H9 (cell line): ENCODE measurements around the gene SBK1. TPM values are rescaled to one million over a fixed set of nuclear protein-coding genes. Genes with fewer than 3 reads are reported as not detected.
A peak's percentile ranks its signal among the peaks of the same experiment; 100 is the strongest.

Experiments
- DNase-seq: peaks from one replicate; pipeline ENCODE4 v3.0.0-alpha.2; 2017
- H2AFZ ChIP-seq: one replicate; pipeline ENCODE4 v1.6.1; 2013; ENCODE audit warnings: mild to moderate bottlenecking, low read length, control low read depth, moderate library complexity
- H2AK5ac ChIP-seq: 2 replicates; pipeline ENCODE4 v1.6.1; 2013; ENCODE audit warnings: low read length, control low read depth, mixed read lengths; ENCODE audit not compliant: insufficient read length
- H2BK120ac ChIP-seq: one replicate; pipeline ENCODE4 v1.6.1; 2013; ENCODE audit warnings: low read depth, mild to moderate bottlenecking, low read length, control low read depth, inconsistent platforms; ENCODE audit not compliant: poor library complexity, severe bottlenecking
- H2BK12ac ChIP-seq: 2 replicates; pipeline ENCODE4 v1.6.1; 2013; ENCODE audit warnings: low read length, control low read depth, mixed read lengths, low read depth; ENCODE audit not compliant: insufficient read length
- H2BK15ac ChIP-seq: 2 replicates; pipeline ENCODE4 v1.6.1; 2013; ENCODE audit warnings: low read depth, low read length, control low read depth
- H2BK20ac ChIP-seq: one replicate; pipeline ENCODE4 v1.6.1; 2013; ENCODE audit warnings: low read depth, mild to moderate bottlenecking, low read length, control low read depth, inconsistent platforms; ENCODE audit not compliant: poor library complexity, severe bottlenecking
- H2BK5ac ChIP-seq: 2 replicates; pipeline ENCODE4 v1.6.1; 2013; ENCODE audit warnings: low read length, control low read depth, mixed read lengths; ENCODE audit not compliant: insufficient read length
- H3K14ac ChIP-seq: 2 replicates; pipeline ENCODE4 v1.6.1; 2013; ENCODE audit warnings: low read length, control low read depth; ENCODE audit not compliant: insufficient read depth
- H3K18ac ChIP-seq: 2 replicates; pipeline ENCODE4 v1.6.1; 2013; ENCODE audit warnings: low read depth, mild to moderate bottlenecking, mixed read lengths, low read length, control low read depth; ENCODE audit not compliant: insufficient read length
- H3K23ac ChIP-seq: 2 replicates; pipeline ENCODE4 v1.6.1; 2013; ENCODE audit warnings: low read length, control low read depth, mixed read lengths, low read depth; ENCODE audit not compliant: insufficient read length
- H3K23me2 ChIP-seq: 2 replicates; pipeline ENCODE4 v1.6.1; 2013; ENCODE audit warnings: low read depth, mild to moderate bottlenecking, mixed read lengths, low read length, control low read depth; ENCODE audit not compliant: insufficient read length, poor library complexity, severe bottlenecking
- H3K27ac ChIP-seq: 2 replicates; pipeline ENCODE4 v1.5.1; 2013; ENCODE audit warnings: low read length, control low read depth, mixed read lengths, low read depth; ENCODE audit not compliant: insufficient read length
- H3K27me3 ChIP-seq: 2 replicates; pipeline ENCODE4 v1.6.1; 2013; ENCODE audit warnings: low read length, control low read depth, inconsistent platforms; ENCODE audit not compliant: insufficient read depth
- H3K4ac ChIP-seq: 2 replicates; pipeline ENCODE4 v1.6.1; 2013; ENCODE audit warnings: low read depth, mild to moderate bottlenecking, control low read depth, inconsistent platforms, low read length, moderate library complexity
- H3K4me1 ChIP-seq: 2 replicates; pipeline ENCODE4 v1.6.1; 2013; ENCODE audit warnings: low read length, control low read depth, inconsistent platforms; ENCODE audit not compliant: insufficient read depth
- H3K4me2 ChIP-seq: 2 replicates; pipeline ENCODE4 v1.6.1; 2013; ENCODE audit warnings: low read length, control low read depth, mixed read lengths; ENCODE audit not compliant: insufficient read length, insufficient read depth
- H3K56ac ChIP-seq: 2 replicates; pipeline ENCODE4 v1.6.1; 2013; ENCODE audit warnings: low read depth, mild to moderate bottlenecking, mixed read lengths, low read length, control low read depth; ENCODE audit not compliant: insufficient read length
- H3K79me1 ChIP-seq: 2 replicates; pipeline ENCODE4 v1.6.1; 2013; ENCODE audit warnings: low read depth, mild to moderate bottlenecking, moderate library complexity, low read length, control low read depth, inconsistent platforms; ENCODE audit not compliant: insufficient read depth, poor library complexity, severe bottlenecking
- H3K79me2 ChIP-seq: 2 replicates; pipeline ENCODE4 v1.6.1; 2013; ENCODE audit warnings: low read length, control low read depth, inconsistent platforms; ENCODE audit not compliant: insufficient read depth
- H3K9ac ChIP-seq: 2 replicates; pipeline ENCODE4 v1.6.1; 2013; ENCODE audit warnings: low read length, control low read depth, mixed read lengths; ENCODE audit not compliant: insufficient read length; ENCODE audit errors: extremely low read depth
- H3K9me3 ChIP-seq: one replicate; pipeline ENCODE4 v1.6.1; 2013; ENCODE audit warnings: low read depth, low read length, inconsistent platforms; ENCODE audit not compliant: control insufficient read depth
- H3T11ph ChIP-seq: one replicate; pipeline ENCODE4 v1.6.1; 2013; ENCODE audit warnings: mild to moderate bottlenecking, low read length, control low read depth, inconsistent platforms
- H4K20me1 ChIP-seq: one replicate; pipeline ENCODE4 v1.6.1; 2013; ENCODE audit not compliant: control insufficient read depth, insufficient read length, insufficient read depth
- H4K5ac ChIP-seq: 2 replicates; pipeline ENCODE4 v1.6.1; 2013; ENCODE audit warnings: low read depth, mild to moderate bottlenecking, mixed read lengths, low read length, control low read depth; ENCODE audit not compliant: insufficient read length
- H4K8ac ChIP-seq: replicated peaks from 2 replicates; pipeline ENCODE4 v1.6.1; 2013; ENCODE audit warnings: low read length, control low read depth, mixed read lengths, low read depth; ENCODE audit not compliant: insufficient read length
- H4K91ac ChIP-seq: 2 replicates; pipeline ENCODE4 v1.6.1; 2013; ENCODE audit warnings: low read depth, mild to moderate bottlenecking, moderate library complexity, mixed read lengths, low read length, control low read depth; ENCODE audit not compliant: insufficient read length
- H3K27ac Mint-ChIP-seq, 3 experiments: 2 replicates in 2 of 3; 3 replicates in 1 of 3; pipeline ENCODE4 v1.8.0; 2020 to 2021; ENCODE audit warnings: mixed read lengths in 3 of 3, mild to moderate bottlenecking in 1 of 3, moderate library complexity in 1 of 3
- H3K27me3 Mint-ChIP-seq: 2 replicates; pipeline ENCODE4 v1.8.0; 2021; ENCODE audit warnings: low read depth, mild to moderate bottlenecking, moderate library complexity, mixed read lengths
- H3K36me3 Mint-ChIP-seq, 3 experiments: 2 replicates in 2 of 3; 3 replicates in 1 of 3; pipeline ENCODE4 v1.8.0; 2020 to 2021; ENCODE audit warnings: low read depth in 3 of 3, mixed read lengths in 3 of 3; ENCODE audit not compliant: insufficient read depth in 1 of 3
- H3K4me1 Mint-ChIP-seq, 2 experiments: 2 replicates each; pipeline ENCODE4 v1.8.0; 2020; ENCODE audit warnings: mixed read lengths in 2 of 2
- H3K4me3 Mint-ChIP-seq, 2 experiments: 2 replicates in 1 of 2; 3 replicates in 1 of 2; pipeline ENCODE4 v1.8.0; 2020 to 2021; ENCODE audit warnings: mild to moderate bottlenecking in 2 of 2, mixed read lengths in 2 of 2, moderate library complexity in 1 of 2
- H3K9me3 Mint-ChIP-seq, 2 experiments: 2 replicates in 1 of 2; 3 replicates in 1 of 2; pipeline ENCODE4 v1.8.0; 2020; ENCODE audit warnings: mild to moderate bottlenecking in 2 of 2, mixed read lengths in 2 of 2, moderate library complexity in 1 of 2
- CTCF ChIP-seq: fragments of 200-600 bp; sonication (generic); conservative IDR thresholded peaks from 3 replicates; pipeline ENCODE4 v1.8.0; 2021; ENCODE audit warnings: antibody characterized with exemption, mild to moderate bottlenecking
- WGBS: extraction: QIAGEN DNeasy Blood & Tissue Kit; methylation state at CpG from one replicate; pipeline ENCODE4 v1.1.7; 2013; ENCODE audit warnings: missing lambda C conversion rate, low lambda C conversion rate, mixed read lengths; ENCODE audit not compliant: insufficient read length; ENCODE audit errors: extremely low coverage; 5-methylcytosine and 5-hydroxymethylcytosine counted together
- total RNA-seq: library from RNA; stranded (reverse); gene quantifications from 2 replicates; pipeline ENCODE4 v1.2.1, GENCODE V29; 2021

The SBK1 gene
- total RNA-seq, 1 experiment from 2014 or later: 65.5 TPM

GRCh38 chr16:28321700-28322411 lies 29.5 kb downstream of the SBK1 start:
- no peak overlapping the region for H3T11ph ChIP-seq
- no peak overlapping the region for H2BK120ac ChIP-seq
- no peak overlapping the region for H4K5ac ChIP-seq
- no peak overlapping the region for H2BK5ac ChIP-seq
- no peak overlapping the region for H2AFZ ChIP-seq
- H3K27ac ChIP-seq: no peak overlapping the region
- no peak overlapping the region for H2BK15ac ChIP-seq
- peaks cover 15 to 27% (median 22%) of the 10 kb centered on the region in 3 experiments for H3K36me3 Mint-ChIP-seq
- no peak overlapping the region for H2BK20ac ChIP-seq
- no peaks in the 10 kb centered on the region for H4K20me1 ChIP-seq
- no peaks in the 10 kb centered on the region for H3K23me2 ChIP-seq
- H3K18ac ChIP-seq: no peak overlapping the region
- DNase-seq: peak; percentile 70
- no peaks in the 10 kb centered on the region for H3K9me3 Mint-ChIP-seq
- no peaks in the 10 kb centered on the region for H3K79me2 ChIP-seq
- no peak overlapping the region for H2AK5ac ChIP-seq
- no peaks in the 10 kb centered on the region for H3K9me3 ChIP-seq
- H3K27ac Mint-ChIP-seq: no peak overlapping the region
- H2BK12ac ChIP-seq: no peak overlapping the region
- H3K14ac ChIP-seq: no peak overlapping the region
- H3K4me1 ChIP-seq: no peaks in the 10 kb centered on the region
- no peaks in the 10 kb centered on the region for H3K79me1 ChIP-seq
- H4K91ac ChIP-seq: no peak overlapping the region
- no peak overlapping the region for H3K4ac ChIP-seq
- H3K23ac ChIP-seq: no peak overlapping the region
- H4K8ac ChIP-seq: no peak overlapping the region
- H3K4me1 Mint-ChIP-seq: peaks cover 0 to 6% of the 10 kb centered on the region in 2 experiments; a peak in 2 of 4 replicates
- no peaks in the 10 kb centered on the region; the same call in 1 of the 2 replicates for H3K27me3 Mint-ChIP-seq
- no peak overlapping the region for H3K56ac ChIP-seq
- no CpG with 5 or more reads among the region's 20 CpGs for WGBS
- H3K4me3 Mint-ChIP-seq: no peak overlapping the region
- H3K27me3 ChIP-seq: no peaks in the 10 kb centered on the region
- no peak overlapping the region for H3K4me2 ChIP-seq
- H3K9ac ChIP-seq: no peak overlapping the region
- TF ChIP-seq CTCF: peak; percentile 81
